Esophagus squamous epithelium (tissue), 4 donors: ENCODE results near the gene KPNA6.

Experiments
- POLR2A ChIP-seq, 4 donors: fragments of 450-650 bp; IDR thresholded peaks; one replicate each; pipeline ENCODE4 v1.6.1; 2017; ENCODE audit warnings: antibody characterized with exemption in 4 of 4, mild to moderate bottlenecking in 4 of 4, moderate library complexity in 3 of 4
- TF ChIP-seq, protein P1 (sequence below), 6 experiments: fragments of 450-650 bp in 4 of 6; fragments of 200-600 bp in 2 of 6; sonication (generic) in 2 of 6; IDR thresholded peaks; one replicate each; pipeline ENCODE4 v1.5.1; 2016 to 2019; ENCODE audit warnings: antibody characterized with exemption in 6 of 6, mild to moderate bottlenecking in 4 of 6, moderate library complexity in 4 of 6

- TF ChIP-seq, protein P1, sequence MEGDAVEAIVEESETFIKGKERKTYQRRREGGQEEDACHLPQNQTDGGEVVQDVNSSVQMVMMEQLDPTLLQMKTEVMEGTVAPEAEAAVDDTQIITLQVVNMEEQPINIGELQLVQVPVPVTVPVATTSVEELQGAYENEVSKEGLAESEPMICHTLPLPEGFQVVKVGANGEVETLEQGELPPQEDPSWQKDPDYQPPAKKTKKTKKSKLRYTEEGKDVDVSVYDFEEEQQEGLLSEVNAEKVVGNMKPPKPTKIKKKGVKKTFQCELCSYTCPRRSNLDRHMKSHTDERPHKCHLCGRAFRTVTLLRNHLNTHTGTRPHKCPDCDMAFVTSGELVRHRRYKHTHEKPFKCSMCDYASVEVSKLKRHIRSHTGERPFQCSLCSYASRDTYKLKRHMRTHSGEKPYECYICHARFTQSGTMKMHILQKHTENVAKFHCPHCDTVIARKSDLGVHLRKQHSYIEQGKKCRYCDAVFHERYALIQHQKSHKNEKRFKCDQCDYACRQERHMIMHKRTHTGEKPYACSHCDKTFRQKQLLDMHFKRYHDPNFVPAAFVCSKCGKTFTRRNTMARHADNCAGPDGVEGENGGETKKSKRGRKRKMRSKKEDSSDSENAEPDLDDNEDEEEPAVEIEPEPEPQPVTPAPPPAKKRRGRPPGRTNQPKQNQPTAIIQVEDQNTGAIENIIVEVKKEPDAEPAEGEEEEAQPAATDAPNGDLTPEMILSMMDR (IDR thresholded peaks at IDR 0.05) = no peak
- TF ChIP-seq POLR2A (IDR thresholded peaks at IDR 0.05) = no peak
These were observed 20.6 kb downstream of the KPNA6 start for GRCh38 chr1:32128479-32128878.
